GM19467 (cell line): ENCODE results near the gene OPN5.
"Not testable (repeated sequence)": the region's sequence is repeated elsewhere in the genome, so short reads cannot be mapped to it uniquely, and the experiment has no call there.

Experiments used
- ATAC-seq: cut with Tn5 transposase; IDR thresholded peaks from one replicate; pipeline ENCODE4 v1.9.1; 2021; ENCODE audit warnings: mild to moderate bottlenecking, moderate library complexity; ENCODE audit not compliant: unreplicated experiment

The OPN5 gene, protein sequence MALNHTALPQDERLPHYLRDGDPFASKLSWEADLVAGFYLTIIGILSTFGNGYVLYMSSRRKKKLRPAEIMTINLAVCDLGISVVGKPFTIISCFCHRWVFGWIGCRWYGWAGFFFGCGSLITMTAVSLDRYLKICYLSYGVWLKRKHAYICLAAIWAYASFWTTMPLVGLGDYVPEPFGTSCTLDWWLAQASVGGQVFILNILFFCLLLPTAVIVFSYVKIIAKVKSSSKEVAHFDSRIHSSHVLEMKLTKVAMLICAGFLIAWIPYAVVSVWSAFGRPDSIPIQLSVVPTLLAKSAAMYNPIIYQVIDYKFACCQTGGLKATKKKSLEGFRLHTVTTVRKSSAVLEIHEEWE

DNA sequence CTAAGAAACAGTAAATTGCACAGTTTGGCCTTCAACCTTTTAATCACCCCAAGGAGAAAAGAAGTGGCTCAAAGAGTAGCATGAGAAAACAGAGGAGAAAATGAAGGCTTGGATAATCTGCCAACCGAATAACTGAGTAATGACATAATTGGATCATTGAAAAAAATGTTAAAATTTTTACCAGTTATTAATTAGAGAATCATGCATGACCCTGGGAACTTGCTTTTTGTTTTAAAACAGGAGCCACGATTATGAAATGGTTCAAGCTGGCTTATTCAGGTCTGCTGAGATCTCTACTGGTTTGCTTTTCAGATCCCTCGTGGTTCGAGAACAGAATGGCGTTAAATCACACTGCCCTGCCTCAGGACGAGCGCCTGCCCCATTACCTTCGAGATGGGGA, at the start of gene OPN5:
OPN5 (plus strand) TSS at position 301 of the 400 bp plus-strand sequence; CDS start at position 336, 35 bp downstream.
- ATAC-seq = no peak

DNA sequence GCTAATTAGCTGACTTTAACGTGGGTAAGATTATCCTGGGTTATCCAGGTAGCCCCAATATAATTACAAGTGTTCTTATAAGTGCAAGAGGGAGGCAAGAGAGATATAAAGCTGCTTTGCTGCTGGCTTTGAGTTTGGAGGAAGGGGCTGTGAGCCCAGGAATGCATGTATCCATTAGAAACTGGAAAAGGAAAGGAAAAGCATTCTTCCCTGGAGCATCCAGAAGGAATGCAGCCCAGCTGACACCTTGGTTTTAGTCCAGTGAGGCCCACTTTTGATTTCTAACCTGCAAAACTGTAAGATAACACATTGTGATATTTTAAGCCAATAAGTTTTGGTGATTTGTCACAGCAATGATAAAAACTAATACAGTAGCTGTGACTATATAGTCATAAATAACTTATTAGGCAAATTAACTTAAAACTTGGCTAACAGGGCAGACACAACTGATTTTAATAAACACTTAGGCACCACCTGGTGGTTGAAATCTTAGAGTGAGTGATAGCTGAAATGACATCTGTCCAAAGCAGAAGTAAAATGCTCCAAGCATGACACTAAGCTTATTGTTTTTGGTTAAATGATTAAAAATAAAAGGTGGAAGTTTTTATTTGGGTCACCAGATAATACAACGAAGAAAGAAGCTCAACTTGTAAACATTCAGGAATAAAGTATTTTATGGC, 47.8 kb upstream of the OPN5 start:
- ATAC-seq = peak; percentile 66

DNA sequence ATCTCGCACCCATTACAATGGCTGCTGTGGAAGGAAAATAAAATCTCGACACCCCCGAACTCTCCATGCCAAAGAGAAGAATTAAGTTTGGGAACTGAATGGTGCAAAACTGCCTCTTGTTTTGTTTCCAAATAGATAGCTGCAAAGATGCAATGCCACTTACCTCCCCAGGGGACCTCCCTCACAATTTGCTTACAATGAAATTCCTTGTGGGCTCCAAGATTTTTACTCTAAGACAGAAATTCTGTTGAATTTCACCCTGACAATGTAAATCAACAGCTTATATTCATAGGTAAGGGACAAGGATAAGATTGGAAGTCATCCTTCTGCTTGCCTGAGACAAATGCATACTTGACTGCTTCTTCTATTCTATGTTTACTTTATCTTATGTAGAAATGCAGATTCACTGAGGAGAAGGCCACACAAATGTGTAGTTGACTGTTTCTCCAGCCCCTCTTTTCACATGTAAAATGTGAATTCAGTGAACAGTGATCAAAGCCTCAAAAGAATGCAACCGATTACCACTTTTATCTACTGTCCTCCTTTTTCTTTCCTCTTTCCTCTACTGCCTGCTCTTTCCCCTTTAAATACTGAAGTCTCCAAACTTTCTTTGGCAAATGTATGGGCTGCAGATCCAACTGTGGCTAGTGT, 46.9 kb upstream of the OPN5 start:
- no peak for ATAC-seq

DNA sequence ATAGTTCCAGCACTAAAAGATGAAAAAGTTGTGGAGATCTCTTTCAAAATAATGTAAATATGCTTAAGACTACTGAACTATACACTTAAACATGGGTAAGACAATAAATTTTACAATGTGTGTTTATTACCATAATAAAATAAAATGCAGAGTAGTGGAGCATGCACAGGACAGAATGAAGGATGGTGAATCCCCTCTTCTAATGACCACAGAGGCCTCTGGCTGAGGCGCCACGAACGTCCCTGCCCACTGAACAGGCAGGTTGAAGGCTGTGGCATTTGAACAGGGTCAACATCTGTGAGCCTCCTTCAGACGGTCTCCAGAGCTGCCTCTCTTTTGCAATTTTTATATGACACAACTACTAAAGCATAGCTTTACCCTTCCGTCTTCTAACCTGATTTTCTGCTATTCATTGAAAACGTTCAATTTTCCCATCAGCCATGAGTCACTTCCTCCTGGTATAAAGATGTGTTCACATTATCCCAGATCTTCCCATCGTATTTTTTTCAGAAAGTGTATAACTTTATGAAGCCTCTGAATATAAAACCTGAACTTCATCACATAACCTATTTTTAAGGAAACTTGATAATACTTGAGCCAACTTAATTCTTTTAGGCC, 45.6 kb upstream of the OPN5 start:
- no peak for ATAC-seq

DNA sequence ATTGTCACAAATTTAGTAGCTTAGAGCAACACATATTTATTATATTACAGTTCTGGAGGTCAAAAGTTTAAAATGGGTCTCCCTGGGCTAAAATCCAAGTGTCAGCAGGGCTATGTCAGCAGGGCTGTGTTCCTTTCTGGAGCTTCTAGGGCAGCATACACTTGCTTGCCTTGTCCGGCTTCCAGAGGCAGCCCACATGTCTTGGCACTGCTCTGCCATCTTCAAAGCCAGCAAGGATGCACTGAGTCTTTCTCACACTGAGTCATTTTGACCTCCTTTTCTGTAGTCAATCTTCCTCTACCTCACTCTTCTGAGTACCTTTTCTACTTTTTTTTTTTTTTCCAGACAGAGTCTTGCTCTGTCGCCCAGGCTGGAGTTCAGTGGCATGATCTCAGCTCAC, 44.4 kb upstream of the OPN5 start:
- ATAC-seq = no peak

DNA sequence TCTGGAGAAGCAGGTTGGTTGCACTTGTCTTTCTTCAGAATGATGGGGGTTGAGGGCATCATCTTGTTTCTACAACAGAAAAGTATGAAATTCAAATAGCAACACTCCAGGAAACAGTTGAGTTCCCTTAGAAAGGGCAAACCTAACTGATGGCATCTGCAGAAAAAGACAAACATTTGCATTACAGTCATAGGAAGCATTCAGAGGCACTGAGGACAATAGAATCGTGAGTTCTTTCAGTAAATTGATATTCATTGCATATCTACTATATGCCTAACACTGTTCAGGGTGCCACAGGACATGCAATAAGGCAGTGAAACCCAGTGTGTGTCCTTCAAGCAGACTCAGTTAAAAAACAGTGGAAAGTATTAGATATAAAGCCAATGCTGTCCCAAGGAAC, 41.1 kb upstream of the OPN5 start:
- no peak for ATAC-seq

DNA sequence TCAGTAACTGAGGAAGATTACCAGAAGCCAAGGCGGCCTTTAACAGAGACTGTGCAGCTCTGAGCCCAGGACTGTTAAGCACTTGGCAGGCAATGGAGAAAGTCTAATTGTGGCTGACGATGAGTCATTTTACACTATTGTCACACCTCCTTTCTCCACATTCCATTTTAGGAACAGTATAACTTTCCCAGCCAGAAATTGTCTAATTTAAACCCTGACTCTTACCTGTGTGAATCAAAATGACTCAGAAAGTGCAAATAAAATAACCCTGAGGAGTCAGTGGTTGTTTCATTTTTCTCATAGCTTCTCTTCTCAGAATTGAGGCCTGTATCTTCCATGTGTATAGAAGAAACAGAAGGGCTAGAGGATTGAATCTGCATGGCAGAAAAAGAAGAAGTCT, 40.0 kb upstream of the OPN5 start:
- ATAC-seq = no peak

DNA sequence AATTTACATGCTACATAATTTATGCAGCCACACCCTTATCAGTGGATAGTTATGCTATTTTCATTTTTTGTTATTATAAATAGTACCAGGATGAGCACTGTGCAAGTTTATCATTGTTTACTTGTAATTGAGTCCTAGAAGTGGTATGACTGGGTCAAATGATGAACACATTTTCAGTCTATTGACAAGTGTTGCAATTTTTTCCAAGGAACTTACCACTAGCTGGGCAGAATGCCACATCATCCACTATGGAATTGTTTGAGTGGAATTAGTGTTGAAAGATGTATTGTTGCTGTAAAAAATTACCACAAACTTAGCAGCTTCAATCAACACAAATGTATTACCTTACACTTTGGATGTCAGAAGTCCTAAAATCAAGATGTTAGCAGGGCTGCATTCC, 38.1 kb upstream of the OPN5 start:
- no peak for ATAC-seq

DNA sequence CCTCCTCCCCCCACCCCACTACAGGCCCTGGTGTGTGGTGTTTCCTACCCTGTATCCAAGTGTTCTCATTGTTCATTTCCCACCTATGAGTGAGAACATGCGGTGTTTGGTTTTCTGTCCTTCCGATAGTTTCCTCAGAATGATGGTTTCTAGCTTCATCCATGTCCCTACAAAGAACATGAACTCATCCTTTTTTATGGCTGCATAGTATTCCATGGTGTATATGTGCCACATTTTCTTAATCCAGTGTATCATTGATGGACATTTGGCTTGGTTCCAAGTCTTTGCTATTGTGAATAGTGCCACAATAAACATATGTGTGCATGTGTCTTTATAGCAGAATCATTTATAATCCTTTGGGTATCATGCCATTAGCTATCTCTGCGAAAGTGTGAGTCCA, 36.6 kb upstream of the OPN5 start:
- ATAC-seq = not testable (repeated sequence)

DNA sequence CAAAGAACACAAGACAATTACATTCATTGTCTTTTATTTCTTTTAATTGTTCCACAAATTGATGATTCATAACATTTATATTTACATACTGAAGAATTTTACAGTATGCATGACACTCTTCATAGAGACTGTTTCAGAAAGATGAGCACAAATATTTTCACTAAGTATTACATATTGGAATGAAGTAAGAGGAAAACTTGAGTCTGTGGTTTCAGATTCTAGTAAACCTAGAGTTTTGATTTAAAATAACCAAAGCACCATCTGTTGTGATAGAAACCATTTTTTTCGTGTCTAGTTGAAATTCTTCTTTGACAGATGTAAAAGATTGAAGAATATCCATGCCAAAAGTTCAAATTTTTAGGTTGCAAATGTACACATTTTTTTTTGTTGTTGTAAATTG, 32.1 kb upstream of the OPN5 start:
- no peak for ATAC-seq

DNA sequence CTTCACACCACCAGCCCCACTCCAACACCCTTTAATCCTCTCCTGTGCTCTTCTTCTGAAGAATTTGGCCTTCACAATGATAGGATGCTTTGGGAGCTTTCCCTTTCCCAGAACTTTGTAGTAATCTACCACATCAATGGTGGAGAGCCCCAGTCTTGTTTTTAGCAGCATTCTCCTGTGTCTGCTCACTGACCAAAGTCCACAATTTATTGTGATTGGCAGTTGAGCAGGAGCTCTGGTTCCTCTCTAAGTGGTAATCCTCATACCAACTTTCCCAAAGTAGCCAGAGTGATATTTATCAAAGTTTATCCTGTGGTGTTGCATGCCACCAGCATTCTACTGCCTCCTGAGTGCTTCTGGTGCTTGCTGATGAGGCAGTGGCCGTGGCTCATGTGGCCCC, 29.0 kb upstream of the OPN5 start:
- ATAC-seq = no peak

DNA sequence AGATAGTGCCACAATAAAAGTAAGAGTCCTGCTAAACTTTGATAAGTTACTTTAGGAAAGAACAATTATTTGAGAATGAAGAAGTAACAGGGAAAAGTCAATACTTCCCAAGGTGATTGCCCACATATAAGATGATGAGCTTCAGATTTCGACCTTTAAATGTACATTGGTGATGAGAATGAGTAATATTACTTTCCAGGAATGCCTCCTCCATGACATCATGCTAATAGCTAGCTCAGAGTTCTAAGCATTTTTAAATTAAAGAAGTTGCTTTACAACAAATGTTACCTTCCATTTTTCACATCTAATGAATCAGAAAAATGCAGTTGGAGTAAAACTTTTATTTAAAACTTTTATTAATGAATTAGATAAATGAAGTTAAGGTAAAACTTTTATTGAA, 22.5 kb upstream of the OPN5 start:
- no peak for ATAC-seq

DNA sequence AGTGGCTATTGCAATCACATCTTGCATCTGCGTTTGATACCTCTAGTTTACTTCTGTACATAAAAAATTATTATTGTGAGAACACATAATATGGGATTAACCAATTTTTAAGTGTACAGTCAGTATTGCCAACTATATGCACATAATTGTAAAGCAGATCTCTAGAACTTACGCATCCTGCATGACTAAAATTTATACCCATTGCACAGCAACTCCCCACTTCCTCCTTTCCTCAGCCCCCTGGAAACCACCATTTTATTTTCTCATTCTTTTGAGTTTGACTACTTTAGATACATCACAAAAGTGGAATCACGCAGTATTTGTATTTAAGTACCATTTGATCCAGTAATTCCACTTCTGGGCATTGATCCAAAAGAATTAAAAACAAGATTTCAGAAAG, 19.3 kb upstream of the OPN5 start:
- no peak for ATAC-seq

DNA sequence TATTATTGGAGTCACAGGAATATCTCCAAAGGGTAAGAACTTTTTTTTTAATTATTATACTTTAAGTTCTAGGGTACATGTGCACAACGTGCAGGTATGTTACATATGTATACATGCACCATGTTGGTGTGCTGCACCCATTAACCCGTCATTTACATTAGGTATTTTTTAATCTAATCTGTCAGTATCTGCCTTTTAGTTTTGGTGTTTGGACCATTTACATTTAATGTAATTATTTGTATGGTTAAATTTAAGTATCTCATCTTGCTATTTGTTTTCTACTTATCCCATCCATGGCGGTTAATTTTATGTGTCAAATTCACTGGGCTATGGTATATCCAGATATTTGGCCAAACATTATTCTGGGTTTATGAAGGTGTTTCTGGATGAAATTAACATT, 15.4 kb upstream of the OPN5 start:
- no peak for ATAC-seq

DNA sequence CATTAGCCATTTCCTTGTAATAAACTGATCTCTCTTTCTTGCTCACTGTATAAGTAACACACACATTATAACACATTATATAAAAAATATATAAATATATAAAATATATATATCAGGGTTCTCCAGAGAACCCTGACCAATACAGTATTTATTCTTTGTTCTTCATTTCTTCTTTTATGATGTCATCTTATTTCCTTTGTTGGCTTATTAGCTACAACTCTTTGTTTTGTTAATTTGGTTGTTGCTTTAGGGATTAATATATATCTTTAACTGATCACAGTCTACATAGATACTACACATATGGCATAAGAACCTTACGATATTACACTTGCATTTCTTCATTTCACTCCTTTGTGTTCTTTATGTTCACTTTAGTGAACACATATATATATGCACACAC, 14.7 kb upstream of the OPN5 start:
- no peak for ATAC-seq

DNA sequence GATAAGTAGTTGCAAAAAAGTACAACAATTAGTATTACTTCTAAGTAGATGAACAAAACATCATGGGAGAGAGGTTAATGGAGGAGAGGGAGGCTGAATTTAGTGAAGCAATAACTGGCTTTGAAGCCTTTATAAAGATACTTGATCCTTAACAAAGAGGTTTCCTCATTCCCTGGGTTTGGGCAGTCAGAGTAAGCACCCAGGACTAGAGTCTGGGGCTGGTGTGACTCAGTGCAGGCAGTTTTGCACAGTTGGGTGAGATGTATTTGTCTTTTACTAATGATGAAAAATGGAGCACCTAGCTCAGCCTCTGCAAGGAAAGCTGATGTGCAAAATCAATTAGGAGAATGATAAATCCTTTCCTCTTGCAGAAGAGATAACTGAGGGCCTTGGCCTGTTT, 11.8 kb upstream of the OPN5 start:
- ATAC-seq = no peak

DNA sequence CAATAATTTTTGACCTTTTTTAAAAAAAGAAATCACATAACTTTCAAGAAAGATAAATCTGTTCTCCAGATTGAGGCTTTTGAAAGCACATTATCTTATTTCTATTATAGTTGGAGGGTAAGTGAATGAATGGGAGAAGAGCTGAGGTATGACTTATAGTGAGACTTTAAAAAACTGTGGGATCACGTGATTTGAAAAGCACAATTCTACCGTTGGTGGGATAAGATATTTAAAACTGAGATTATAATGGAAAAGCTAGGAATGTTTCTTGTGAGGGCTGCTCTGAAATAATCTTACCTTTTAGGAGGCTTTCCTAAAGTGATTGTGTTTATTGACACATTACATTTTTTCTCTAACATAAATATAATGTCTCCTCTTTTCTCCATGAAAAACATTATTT, 9.5 kb upstream of the OPN5 start:
- no peak for ATAC-seq

DNA sequence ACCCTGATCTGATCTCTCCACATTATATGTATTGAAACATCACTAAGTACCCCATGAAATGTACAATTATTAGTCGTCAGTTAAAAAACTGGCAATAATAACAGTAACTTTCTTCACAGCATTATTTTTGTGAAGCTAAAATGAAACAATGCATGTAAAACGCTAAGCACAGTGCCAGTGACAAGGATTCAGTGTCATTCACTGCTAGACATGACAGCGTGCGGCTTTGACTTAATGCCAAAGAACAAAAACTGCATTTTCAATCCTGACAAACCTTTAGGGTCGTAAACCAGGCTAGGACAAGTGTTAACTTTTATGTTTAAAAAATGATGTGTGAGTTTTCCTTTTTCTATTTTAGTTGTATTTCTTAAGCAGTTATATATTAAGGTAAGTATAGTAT, 8.8 kb upstream of the OPN5 start:
- no peak for ATAC-seq

DNA sequence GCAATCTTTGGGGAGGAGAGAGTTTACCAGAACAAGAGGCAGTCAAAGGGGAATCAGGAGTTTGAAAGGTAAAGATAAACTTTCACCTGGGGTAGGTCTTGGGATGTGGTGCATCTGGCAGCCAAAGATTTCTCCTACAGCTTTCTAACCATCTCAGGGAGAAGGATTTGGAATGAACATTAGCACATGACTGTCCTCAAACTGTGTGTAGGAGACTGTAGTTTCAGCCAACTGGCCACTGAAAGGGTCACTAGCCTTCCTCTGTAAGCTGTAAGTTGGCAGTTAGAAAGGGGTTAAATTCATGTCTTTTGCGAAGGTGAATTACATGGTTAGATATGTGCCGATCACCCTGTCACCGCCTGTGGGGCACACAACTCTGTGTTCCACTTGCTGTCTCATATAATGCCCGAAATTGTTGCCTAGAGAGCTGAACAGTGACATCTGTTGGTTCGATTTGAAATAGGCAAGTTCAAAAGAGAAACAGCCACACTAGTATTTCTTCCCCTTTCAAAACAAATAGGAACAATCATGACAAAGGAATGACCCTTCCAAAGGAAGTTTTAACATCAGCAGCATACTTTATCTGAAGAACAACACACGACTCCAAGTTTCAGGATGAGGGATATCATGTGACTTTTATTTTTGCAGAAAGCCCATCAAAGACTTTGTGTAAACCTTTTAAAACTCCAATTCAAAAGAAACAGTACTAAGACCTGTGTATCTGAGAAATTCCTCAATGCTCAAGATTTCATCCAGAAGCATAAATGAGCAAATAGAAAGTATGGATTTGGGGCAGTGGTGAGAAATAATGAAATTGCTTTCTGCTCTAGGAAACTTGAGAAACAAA, 1.1 kb upstream of the OPN5 start:
- ATAC-seq = peak; percentile 90

DNA sequence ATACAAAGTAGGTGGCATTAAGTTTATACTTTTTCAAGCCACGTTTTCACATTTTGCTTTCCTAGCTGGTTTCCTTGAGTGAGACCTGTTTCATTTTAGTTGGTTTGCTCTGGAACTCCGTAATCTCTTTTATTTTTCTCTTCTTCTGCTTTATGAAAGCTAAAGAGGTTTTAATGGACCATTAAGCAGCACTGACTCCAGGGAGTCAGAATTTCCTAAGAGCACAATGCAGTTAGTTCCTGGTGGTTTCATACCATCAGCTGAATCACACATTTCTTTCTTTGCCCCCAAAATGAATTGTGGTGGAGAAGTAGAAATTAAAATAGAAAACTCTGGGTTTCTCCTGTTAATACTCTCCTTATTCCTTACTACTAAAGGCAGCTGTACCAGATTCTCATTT, 3.4 kb downstream of the OPN5 start:
- no peak for ATAC-seq
